Measurements from ENCODE around the gene BEGAIN.

- no peak for TF ChIP-seq CTCF (IDR thresholded peaks at IDR 0.05; ENCODE audit: poor library complexity)
- no peak for TF ChIP-seq EZH2phosphoT487 (IDR thresholded peaks at IDR 0.05; ENCODE audit: low read depth, severe bottlenecking, unreplicated experiment)
- TF ChIP-seq EZH2 (IDR thresholded peaks at IDR 0.05; ENCODE audit: borderline replicate concordance) = no peak
Observed at GRCh38 chr14:100608586-100609330, 21.5 kb upstream of the BEGAIN start.

Data from hepatocyte (in vitro differentiated cells).